Measurements from ENCODE around the gene TLR8. TPM values are rescaled to one million over a fixed set of nuclear protein-coding genes. Genes with fewer than 3 reads are reported as not detected.

The TLR8 gene
- total and polyA plus RNA-seq, 10 of the 15 experiments (the other 5 are each of a cell fraction or from before 2014, with no cell fraction given) = 0.04 TPM; not detected in 9

- TF ChIP-seq PRDM15 (CRISPR knock-in tag; IDR thresholded peaks at IDR 0.05) = no peak
- no peak for TF ChIP-seq SMARCA5 (IDR thresholded peaks at IDR 0.05)
- no peak for TF ChIP-seq ZNF274 (IDR thresholded peaks at IDR 0.05; ENCODE audit: insufficient read depth, insufficient read length)
- TF ChIP-seq ATF3 (IDR thresholded peaks at IDR 0.05; ENCODE audit: borderline replicate concordance, extremely low read depth, low read depth, low read length) = no peak
- no peak for TF ChIP-seq IKZF1 (conservative IDR thresholded peaks at IDR 0.05)
- TF ChIP-seq BCL3 (IDR thresholded peaks at IDR 0.05; ENCODE audit: borderline replicate concordance, insufficient read depth, low read depth, low read length, poor library complexity, severe bottlenecking) = no peak
- TF ChIP-seq ZNF384 (IDR thresholded peaks at IDR 0.05; ENCODE audit: borderline replicate concordance, low read depth, low read length) = no peak
These were observed 52.0 kb downstream of the TLR8 start (continued) for GRCh38 chrX:12958461-12958860.
